ENCODE data around the gene CUBN. TPM values are rescaled to one million over a fixed set of nuclear protein-coding genes. Genes with fewer than 3 reads are reported as not detected.

Gene CUBN
- total RNA-seq, 4 donors from 2014 or later: 13.4 to 31.0 (median 19.7) TPM

DNA sequence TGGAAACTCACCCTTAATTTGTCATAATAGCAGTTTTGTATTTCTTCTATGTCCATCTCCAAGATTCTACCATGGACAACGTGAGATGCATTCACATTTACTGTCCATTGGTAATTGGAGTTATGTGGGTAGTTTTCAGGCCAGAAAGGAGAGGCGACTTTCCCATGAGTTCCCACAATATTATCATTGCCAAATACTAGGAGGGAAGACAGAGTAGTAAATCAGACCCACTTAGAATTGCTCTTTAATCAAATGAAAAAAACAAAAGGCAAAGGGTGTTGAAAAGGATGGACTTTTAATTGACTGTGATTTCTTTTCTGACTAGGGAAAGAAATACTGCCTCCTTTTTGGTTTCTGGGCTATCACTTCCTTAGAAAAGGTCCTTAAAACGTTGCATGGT is 190.7 kb downstream of the CUBN start:
- H3K27ac ChIP-seq: no peak overlapping the region
- H3K27me3 ChIP-seq: no peaks in the 10 kb centered on the region
- TF ChIP-seq, protein P1, sequence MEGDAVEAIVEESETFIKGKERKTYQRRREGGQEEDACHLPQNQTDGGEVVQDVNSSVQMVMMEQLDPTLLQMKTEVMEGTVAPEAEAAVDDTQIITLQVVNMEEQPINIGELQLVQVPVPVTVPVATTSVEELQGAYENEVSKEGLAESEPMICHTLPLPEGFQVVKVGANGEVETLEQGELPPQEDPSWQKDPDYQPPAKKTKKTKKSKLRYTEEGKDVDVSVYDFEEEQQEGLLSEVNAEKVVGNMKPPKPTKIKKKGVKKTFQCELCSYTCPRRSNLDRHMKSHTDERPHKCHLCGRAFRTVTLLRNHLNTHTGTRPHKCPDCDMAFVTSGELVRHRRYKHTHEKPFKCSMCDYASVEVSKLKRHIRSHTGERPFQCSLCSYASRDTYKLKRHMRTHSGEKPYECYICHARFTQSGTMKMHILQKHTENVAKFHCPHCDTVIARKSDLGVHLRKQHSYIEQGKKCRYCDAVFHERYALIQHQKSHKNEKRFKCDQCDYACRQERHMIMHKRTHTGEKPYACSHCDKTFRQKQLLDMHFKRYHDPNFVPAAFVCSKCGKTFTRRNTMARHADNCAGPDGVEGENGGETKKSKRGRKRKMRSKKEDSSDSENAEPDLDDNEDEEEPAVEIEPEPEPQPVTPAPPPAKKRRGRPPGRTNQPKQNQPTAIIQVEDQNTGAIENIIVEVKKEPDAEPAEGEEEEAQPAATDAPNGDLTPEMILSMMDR (IDR thresholded peaks at IDR 0.05): no peak
- TF ChIP-seq POLR2A (IDR thresholded peaks at IDR 0.05): no peak
- no peaks in the 10 kb centered on the region for H3K4me1 ChIP-seq
- H3K4me3 ChIP-seq (replicated peaks in 1 of 3): no peak overlapping the region
- WGBS, 2 donors: 78 to 88% methylated on average over 3 of the region's 3 CpGs
- intact Hi-C loops (cut with DNase I): no loop called here
- no peaks in the 10 kb centered on the region for H3K9me3 ChIP-seq
- no peak for DNase-seq
- no peaks in the 10 kb centered on the region for H3K36me3 ChIP-seq

DNA sequence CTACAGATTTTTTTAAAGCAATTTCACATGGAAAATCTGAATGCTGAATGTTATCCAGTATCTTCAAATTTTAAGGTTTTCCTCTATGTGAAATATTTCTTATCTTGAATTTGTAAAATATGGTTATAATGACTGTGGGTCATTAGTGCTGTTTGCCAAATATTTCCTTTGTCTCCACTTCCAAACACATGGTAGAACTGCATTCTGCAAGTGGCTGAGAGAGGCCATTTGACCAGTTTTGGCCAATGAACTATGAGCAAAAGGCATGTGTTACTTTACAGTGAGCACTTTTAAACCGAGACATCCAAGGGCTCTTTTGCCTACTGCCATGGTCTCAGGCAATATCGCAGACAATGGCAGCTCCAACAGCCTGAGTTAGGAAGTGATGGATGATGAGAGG is 195.2 kb downstream of the CUBN start:
- WGBS, 2 donors: 87 to 95% methylated on average over 2 of the region's 2 CpGs
- H3K4me3 ChIP-seq (replicated peaks in 1 of 3): no peak overlapping the region
- H3K36me3 ChIP-seq: no peaks in the 10 kb centered on the region
- H3K9me3 ChIP-seq: no peaks in the 10 kb centered on the region
- no peaks in the 10 kb centered on the region for H3K4me1 ChIP-seq
- no peaks in the 10 kb centered on the region for H3K27me3 ChIP-seq
- TF ChIP-seq, protein P1 (IDR thresholded peaks at IDR 0.05): no peak
- TF ChIP-seq POLR2A (IDR thresholded peaks at IDR 0.05): no peak
- H3K27ac ChIP-seq: no peak overlapping the region
- no peak for DNase-seq
- intact Hi-C loops (cut with DNase I): no loop called here

DNA sequence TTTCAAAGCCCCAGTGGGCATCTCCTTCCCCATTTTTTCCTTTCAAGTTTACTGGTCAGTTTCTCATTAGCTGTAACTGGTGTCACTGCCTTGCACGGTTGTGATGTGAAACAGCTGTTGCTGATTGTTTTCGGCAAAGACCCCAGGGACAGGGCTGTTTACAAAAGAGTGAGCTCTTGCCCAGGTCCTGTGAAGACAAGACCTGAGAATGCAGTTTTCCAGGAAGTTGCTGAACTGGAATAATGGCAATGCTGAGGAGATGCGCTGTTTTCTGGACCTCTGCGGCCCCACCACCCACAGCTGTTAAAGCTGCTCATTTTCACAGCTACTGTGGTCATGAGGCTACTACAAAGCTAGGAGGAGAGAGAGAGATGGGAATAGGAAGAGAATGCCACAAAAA is 195.8 kb downstream of the CUBN start:
- TF ChIP-seq, protein P1 (IDR thresholded peaks at IDR 0.05): no peak
- TF ChIP-seq POLR2A (IDR thresholded peaks at IDR 0.05): no peak
- no peak for DNase-seq
- H3K27ac ChIP-seq: no peak overlapping the region

DNA sequence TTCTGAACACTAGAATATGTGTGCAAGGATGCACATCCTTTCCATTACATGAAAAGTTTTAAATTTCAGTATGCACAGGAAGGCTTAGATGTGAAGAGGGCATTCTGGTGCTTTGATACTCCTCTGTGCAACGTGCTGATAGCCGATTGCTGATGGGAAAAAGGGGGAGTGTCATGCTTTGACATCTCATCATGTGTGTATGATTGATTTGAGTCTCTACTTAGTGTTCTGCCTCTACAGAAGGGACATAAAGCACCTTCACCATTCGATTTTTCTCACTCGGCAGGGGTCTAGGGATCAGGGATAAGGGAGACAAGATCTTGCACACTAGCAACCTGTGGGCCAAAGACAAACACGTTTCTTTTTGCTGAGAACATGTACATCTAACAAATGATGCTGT is 197.7 kb downstream of the CUBN start:
- TF ChIP-seq POLR2A (IDR thresholded peaks at IDR 0.05): no peak
- H3K4me1 ChIP-seq: no peaks in the 10 kb centered on the region
- H3K4me3 ChIP-seq (replicated peaks in 1 of 3): no peak overlapping the region
- intact Hi-C loops (cut with DNase I): no loop called here
- H3K36me3 ChIP-seq: no peaks in the 10 kb centered on the region
- no peak overlapping the region for H3K27ac ChIP-seq
- H3K27me3 ChIP-seq: no peaks in the 10 kb centered on the region
- 73 to 75% methylated on average over 5 of the region's 5 CpGs for WGBS, 2 donors
- H3K9me3 ChIP-seq: no peaks in the 10 kb centered on the region
- DNase-seq: no peak

More for the DNA sequence above, 195.8 kb downstream of the CUBN start:
- no peaks in the 10 kb centered on the region for H3K9me3 ChIP-seq
- no peaks in the 10 kb centered on the region for H3K36me3 ChIP-seq
- WGBS, 2 donors: 78 to 82% methylated on average over 4 of the region's 4 CpGs
- no peak overlapping the region for H3K4me3 ChIP-seq (replicated peaks in 1 of 3)
- H3K27me3 ChIP-seq: no peaks in the 10 kb centered on the region
- no peaks in the 10 kb centered on the region for H3K4me1 ChIP-seq
- intact Hi-C loops (cut with DNase I): no loop called here

DNA sequence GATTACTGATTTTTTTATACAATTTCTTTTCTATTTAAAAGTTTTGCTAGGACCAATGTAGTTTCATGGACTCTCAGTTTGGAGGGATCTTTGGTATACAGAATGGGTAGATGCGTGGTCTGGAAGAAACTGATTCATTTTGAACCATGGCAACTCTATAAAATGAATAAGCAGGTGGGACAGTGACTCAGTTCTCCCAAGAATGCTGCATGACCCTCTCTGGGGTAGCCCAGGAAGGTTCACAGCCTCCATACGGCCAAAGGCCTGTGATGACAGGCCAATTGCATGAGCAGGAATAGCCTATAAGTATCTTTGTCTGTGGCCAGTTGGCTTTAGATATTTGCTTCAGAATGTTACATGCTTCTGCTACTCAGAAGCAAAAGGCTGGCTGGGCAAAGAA is 199.1 kb downstream of the CUBN start:
- intact Hi-C loops (cut with DNase I): no loop called here
- no peaks in the 10 kb centered on the region for H3K36me3 ChIP-seq
- WGBS, 2 donors: 92 to 100% methylated on average over 2 of the region's 2 CpGs
- H3K9me3 ChIP-seq: no peaks in the 10 kb centered on the region
- TF ChIP-seq POLR2A (IDR thresholded peaks at IDR 0.05): no peak
- TF ChIP-seq, protein P1 (IDR thresholded peaks at IDR 0.05): no peak
- H3K27ac ChIP-seq: peak overlapping the region in 1 of 3 donors; percentile 43
- H3K4me1 ChIP-seq: no peaks in the 10 kb centered on the region
- no peak for DNase-seq
- no peak overlapping the region for H3K4me3 ChIP-seq (replicated peaks in 1 of 3)
- H3K27me3 ChIP-seq: no peaks in the 10 kb centered on the region

DNA sequence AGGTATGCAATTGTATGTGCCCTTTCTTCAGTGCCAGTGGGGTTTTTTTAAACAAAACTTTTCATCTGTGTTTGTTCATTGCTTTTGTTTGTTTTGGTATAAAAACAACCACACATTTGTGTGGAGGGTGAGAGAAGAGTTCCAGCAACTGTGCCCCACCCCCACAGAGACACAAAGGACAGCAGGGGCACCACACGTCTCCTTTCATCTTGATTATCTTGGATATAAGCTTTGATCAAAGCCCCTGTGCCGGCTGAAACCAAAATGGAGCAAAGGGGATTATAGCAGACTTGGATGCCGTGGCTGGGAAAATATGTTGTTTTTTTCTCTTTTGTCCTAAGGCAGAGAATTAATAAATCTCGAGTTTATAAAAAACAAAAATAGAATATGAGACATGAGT is 200.5 kb downstream of the CUBN start:
- H3K27ac ChIP-seq: no peak overlapping the region
- intact Hi-C loops (cut with DNase I): no loop called here
- H3K4me1 ChIP-seq: no peaks in the 10 kb centered on the region
- 81 to 82% methylated on average over 4 of the region's 4 CpGs for WGBS, 2 donors
- TF ChIP-seq, protein P1 (IDR thresholded peaks at IDR 0.05): no peak
- no peak for TF ChIP-seq POLR2A (IDR thresholded peaks at IDR 0.05)
- H3K4me3 ChIP-seq (replicated peaks in 1 of 3): no peak overlapping the region
- H3K27me3 ChIP-seq: no peaks in the 10 kb centered on the region
- H3K36me3 ChIP-seq: no peaks in the 10 kb centered on the region
- DNase-seq: no peak
- no peaks in the 10 kb centered on the region for H3K9me3 ChIP-seq
